Measurements from ENCODE around the gene IP6K1.
"Not testable (repeated sequence)": the region's sequence is repeated elsewhere in the genome, so short reads cannot be mapped to it uniquely, and the experiment has no call there.

The IP6K1 gene

GRCh38 chr3:49826016-49826415, 39.7 kb upstream of the IP6K1 start:
- POLR2A ChIA-PET, result interaction anchor here (0.7 to 1.2 kb wide), 3 partner anchors 23 to 125 kb away, joined by 3 read pairs; partner anchors contain the start of gene INKA1
- H3K4me1 ChIP-seq (ENCODE audit: control insufficient read depth, insufficient read depth, low read length), result no peaks in the 10 kb centered on the region
- peaks cover 0 to 34% of the 10 kb centered on the region in 2 experiments; a peak in 1 of 3 replicates for H3K36me3 ChIP-seq (ENCODE audit: control insufficient read depth in 2 of 2, insufficient read depth in 1 of 2, low read length in 2 of 2)
- no peak overlapping the region for H3K4me3 ChIP-seq (ENCODE audit: low read depth, low read length)
- no peaks in the 10 kb centered on the region for H3K9me3 ChIP-seq (ENCODE audit: control insufficient read depth, insufficient read depth, low read depth, low read length)
- CTCF ChIA-PET, result interaction anchor here (0.8 to 2.2 kb wide), 2 partner anchors 13 to 26 kb away, joined by 3 to 12 read pairs; no protein-coding TSS in a partner anchor
- TF ChIP-seq ZFP37 (tag by site-specific recombination; IDR thresholded peaks at IDR 0.05), result no peak
- TF ChIP-seq ZNF843 (tag by site-specific recombination; IDR thresholded peaks at IDR 0.05), result no peak
- TF ChIP-seq ZNF645 (tag by site-specific recombination; IDR thresholded peaks at IDR 0.05), result no peak
- TF ChIP-seq KLF9 (tag by site-specific recombination; IDR thresholded peaks at IDR 0.05; ENCODE audit: low read depth), result no peak
- TF ChIP-seq ZNF423 (tag by site-specific recombination; IDR thresholded peaks at IDR 0.05), result no peak
- no peak for TF ChIP-seq SCRT1 (tag by site-specific recombination; IDR thresholded peaks at IDR 0.05; ENCODE audit: borderline replicate concordance)
- no peak for TF ChIP-seq ZFHX2 (tag by site-specific recombination; conservative IDR thresholded peaks at IDR 0.05)
- no peak for TF ChIP-seq ZNF747 (tag by site-specific recombination; IDR thresholded peaks at IDR 0.05)
- H3K27ac ChIP-seq (ENCODE audit: extremely low read depth, low read depth, low read length), result no peak overlapping the region

- CTCF ChIA-PET, result interaction anchor here (0.6 to 1.8 kb wide), 2 partner anchors 16 to 80 kb away, joined by 3 to 7 read pairs; partner anchors contain the start of gene MST1R
- H3K4me1 ChIP-seq (ENCODE audit: control insufficient read depth, insufficient read depth, low read length); H3K9me3 ChIP-seq (ENCODE audit: control insufficient read depth, insufficient read depth, low read depth, low read length); H3K36me3 ChIP-seq (ENCODE audit: control insufficient read depth in 2 of 2, insufficient read depth in 1 of 2, low read length in 2 of 2); H3K27ac ChIP-seq (ENCODE audit: extremely low read depth, low read depth, low read length); POLR2A ChIA-PET; H3K4me3 ChIP-seq (ENCODE audit: low read depth, low read length): not testable (repeated sequence)
These were observed 36.8 kb upstream of the IP6K1 start for GRCh38 chr3:49823131-49823530.

- H3K4me1 ChIP-seq (ENCODE audit: control insufficient read depth, insufficient read depth, low read length), result no peaks in the 10 kb centered on the region
- no peaks in the 10 kb centered on the region for H3K36me3 ChIP-seq (ENCODE audit: control insufficient read depth in 2 of 2, insufficient read depth in 1 of 2, low read length in 2 of 2)
- no peaks in the 10 kb centered on the region for H3K9me3 ChIP-seq (ENCODE audit: control insufficient read depth, insufficient read depth, low read depth, low read length)
- CTCF ChIA-PET, result no interaction called here
- no peak within 1 kb of the TSS for H3K4me3 ChIP-seq (ENCODE audit: low read depth, low read length)
- TF ChIP-seq ZFP69B (tag by site-specific recombination; IDR thresholded peaks at IDR 0.05), result no peak
- TF ChIP-seq MYNN (tag by site-specific recombination; IDR thresholded peaks at IDR 0.05; ENCODE audit: borderline replicate concordance), result peak; percentile 71; the same call in 1 of the 2 replicates
- H3K27ac ChIP-seq (ENCODE audit: extremely low read depth, low read depth, low read length), result no peak within 1 kb of the TSS
- POLR2A ChIA-PET, result interaction anchor here (0.6 kb wide), 1 partner anchor 95 kb away, joined by 3 read pairs; no protein-coding TSS in a partner anchor
These were observed 27.3 kb upstream of the IP6K1 start, which contains the start of gene UBA7 for GRCh38 chr3:49813497-49814174. TSS of gene UBA7 (minus strand) at chr3:49813953. CDS start at chr3:49813787, 166 bp downstream.

- no peaks in the 10 kb centered on the region for H3K9me3 ChIP-seq (ENCODE audit: control insufficient read depth, insufficient read depth, low read depth, low read length)
- ChIA-PET CTCF (no interaction called here), POLR2A (no interaction called here)
- H3K4me3 ChIP-seq (ENCODE audit: low read depth, low read length), result no peak overlapping the region
- no peaks in the 10 kb centered on the region for H3K4me1 ChIP-seq (ENCODE audit: control insufficient read depth, insufficient read depth, low read length)
- no peaks in the 10 kb centered on the region for H3K36me3 ChIP-seq (ENCODE audit: control insufficient read depth in 2 of 2, insufficient read depth in 1 of 2, low read length in 2 of 2)
- no peak overlapping the region for H3K27ac ChIP-seq (ENCODE audit: extremely low read depth, low read depth, low read length)
- TF ChIP-seq ZNF2 (tag by site-specific recombination; IDR thresholded peaks at IDR 0.05) (no peak), ZNF501 (tag by site-specific recombination; IDR thresholded peaks at IDR 0.05) (no peak), ZNF555 (tag by site-specific recombination; conservative IDR thresholded peaks at IDR 0.05) (no peak), ZNF548 (tag by site-specific recombination; IDR thresholded peaks at IDR 0.05) (no peak), ZNF544 (tag by site-specific recombination; IDR thresholded peaks at IDR 0.05) (no peak), ZNF311 (tag by site-specific recombination; IDR thresholded peaks at IDR 0.05; ENCODE audit: borderline replicate concordance) (no peak), ZNF202 (tag by site-specific recombination; IDR thresholded peaks at IDR 0.05; ENCODE audit: borderline replicate concordance) (no peak)
These were observed 26.7 kb upstream of the IP6K1 start for GRCh38 chr3:49812916-49813496.
